Activated CD8-positive, alpha-beta memory T cell treated with anti-CD3 and anti-CD28 coated beads, Interleukin-2, amount 50 U/mL, for 24 hours (primary cell): ENCODE data around the gene GSTCD.

Experiments used
- DNase-seq: peaks from one replicate; pipeline ENCODE4 v3.0.0-alpha.2; 2020; ENCODE audit errors: extremely low read depth

Gene GSTCD

DNA sequence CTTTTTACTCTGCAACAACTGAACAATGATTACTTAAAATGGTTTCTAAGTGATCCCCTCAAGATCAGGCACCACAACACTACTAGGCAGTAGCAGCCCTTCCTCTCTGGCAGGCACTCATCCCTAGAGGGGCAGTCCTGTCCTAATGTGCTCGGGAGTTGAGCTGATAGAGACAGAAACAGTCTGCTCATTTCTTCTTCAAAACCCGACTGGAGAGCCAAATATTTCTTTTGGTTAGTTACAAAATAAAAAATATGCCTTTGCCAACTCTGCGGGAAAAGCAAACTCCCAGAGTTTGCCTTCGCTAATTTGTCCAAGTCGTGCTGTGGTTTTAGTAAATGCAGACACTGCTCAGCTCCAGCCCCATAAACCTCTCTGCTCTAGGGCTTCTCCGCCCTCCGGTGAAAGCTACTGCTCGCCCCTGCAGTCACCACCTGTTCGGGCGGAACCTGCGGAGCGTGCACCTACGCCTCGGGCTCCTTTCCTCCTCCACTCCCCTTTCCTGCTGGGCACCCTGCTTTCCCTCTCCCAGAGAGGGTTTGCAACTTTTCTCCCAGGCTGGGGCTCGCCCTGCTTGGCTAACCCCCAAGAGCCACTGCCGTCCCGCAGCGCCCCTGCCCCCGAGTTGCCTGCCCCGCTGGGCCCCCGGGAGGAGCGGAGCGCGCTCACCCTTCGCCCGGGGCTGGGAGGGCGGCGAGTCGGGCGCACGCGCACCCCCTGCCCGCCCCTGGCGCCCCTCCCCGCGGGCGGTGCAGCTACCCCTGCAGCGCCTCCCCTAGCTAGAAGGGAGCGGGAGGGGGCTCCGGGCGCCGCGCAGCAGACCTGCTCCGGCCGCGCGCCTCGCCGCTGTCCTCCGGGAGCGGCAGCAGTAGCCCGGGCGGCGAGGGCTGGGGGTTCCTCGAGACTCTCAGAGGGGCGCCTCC lies 186.3 kb downstream of the GSTCD start, which contains the start of gene NPNT:
NPNT (plus strand) TSS at position 812 of the 923 bp plus-strand sequence. CDS start 182 bp downstream, outside the sequence.
- DNase-seq: no peak

DNA sequence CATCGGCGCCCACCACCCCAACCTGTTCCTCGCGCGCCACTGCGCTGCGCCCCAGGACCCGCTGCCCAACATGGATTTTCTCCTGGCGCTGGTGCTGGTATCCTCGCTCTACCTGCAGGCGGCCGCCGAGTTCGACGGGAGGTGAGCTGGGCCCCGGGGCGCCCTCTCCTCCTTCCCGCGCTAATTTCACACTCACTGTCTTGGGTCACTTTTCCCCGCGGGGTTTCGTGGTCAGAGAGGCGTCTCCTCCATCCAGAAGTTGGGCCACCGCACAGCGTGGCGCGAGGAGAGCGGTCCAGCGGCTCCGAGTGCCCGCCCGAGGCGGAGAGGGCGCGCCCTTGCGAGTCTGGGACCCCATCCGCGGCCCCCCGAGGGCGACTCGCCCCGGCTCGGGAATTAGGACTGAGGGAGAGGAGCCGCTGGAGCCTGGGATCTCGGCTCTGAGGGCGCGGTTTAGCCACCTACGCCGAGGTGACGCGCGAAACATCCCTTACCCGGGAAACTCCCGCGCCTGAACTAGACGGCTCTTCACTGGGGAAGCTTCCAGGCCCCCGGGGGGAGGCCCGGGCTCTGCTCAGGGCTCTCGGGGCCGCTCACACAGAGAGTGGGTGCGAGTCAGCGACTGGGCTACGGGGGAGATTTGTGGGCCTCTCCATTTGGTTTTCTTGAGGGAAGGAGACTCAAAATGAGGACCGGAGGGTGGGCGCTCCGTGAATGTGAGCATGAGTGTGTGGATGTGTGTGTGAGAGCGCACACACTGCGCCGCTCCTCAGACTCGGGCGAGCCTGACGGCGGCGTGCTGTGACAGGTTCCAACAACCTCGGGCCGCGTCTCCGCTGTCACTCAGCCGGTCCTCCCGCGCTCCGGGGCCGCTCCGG lies 187.2 kb downstream of the GSTCD start:
- no peak for DNase-seq

DNA sequence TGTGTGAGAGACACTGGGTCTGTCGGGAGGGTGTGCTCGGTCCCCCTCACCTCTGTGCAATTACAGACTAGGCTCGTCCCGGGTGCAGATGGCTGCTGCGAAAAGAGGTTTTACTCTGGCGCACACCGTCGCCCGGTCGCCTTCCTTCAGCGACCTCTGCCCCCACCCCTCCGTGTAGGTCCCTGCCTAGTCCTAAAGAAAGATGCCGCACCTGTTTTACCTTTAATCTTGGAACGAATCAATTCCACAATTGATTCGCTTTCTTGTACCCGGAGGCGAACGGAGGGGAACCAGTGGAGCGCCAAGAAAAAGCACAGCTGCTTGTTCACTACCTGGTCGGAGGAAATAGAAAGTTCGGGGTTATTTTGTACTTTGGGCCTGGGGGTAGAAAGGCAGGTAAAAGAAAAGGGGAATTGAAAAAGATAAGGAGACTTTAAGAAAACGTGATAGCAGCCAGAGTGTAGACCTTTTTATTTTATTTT lies 187.9 kb downstream of the GSTCD start:
- no peak for DNase-seq
